ENCODE measurements around the gene UTY.
"Not testable (repeated sequence)": the region's sequence is repeated elsewhere in the genome, so short reads cannot be mapped to it uniquely, and the experiment has no call there.

The UTY gene

DNA sequence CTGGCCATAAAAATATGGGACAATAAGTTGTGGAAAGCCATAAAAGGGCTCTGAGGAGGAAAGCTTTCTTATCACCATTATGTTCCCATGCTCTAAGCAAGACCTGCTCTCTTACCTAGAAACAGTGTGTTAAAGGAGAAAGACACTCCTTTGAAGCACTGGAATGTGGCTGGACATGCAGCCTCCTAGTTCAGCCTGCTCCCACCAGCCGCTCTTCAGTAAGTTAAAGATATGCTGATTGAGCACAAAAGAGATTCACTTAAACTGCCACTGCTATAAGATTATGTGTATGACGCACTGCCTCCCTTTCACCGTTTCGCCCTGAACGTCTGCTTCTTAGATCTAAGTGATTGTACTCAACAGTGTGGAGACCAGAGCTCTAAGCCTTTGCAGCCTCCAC lies 146.0 kb downstream of the UTY start:
- no peak overlapping the region for H3K4me3 ChIP-seq (ENCODE audit: low read depth, low read length)
- no peak for DNase-seq (ENCODE audit: low read depth)

DNA sequence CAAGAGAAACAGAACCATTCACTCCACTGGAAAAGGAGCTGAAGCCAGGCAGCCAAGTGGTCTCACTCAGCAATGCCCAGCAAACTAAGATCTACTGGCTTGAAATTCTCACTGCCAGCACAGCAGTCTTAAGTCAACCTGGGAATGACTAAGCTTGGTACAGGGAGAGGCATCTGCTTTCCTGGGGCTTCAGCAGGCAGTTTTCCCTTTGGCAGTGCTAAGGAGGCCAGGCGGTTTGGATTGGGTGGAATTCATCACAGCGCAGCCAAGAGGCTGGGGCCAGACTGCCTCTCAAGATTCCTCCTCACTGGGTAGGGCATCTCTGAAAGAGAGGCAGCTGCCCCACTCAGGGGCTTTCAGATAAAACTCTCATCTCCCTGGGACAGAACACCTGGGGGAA lies 149.2 kb downstream of the UTY start:
- no peak overlapping the region for H3K4me3 ChIP-seq (ENCODE audit: low read depth, low read length)
- no peak for DNase-seq (ENCODE audit: low read depth)

DNA sequence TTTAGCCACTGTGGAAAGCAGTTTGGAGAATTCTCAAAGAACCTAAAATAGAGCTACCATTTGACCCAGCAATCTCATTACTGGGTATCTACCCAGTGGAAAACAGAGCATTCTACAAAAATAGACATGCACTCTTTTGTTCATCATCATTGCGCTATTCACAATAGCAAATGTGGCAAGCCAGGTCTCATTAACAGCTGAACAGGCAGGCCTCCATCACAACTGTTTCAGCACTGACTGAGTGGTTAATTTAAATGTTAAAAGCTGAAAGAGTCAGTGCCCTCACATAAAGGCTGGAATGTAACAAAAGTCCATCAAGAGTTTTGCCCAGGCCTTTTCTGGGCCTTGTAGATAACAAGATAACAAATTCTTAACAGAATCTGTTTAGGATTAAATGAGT lies 166.9 kb downstream of the UTY start:
- H3K4me3 ChIP-seq (ENCODE audit: low read depth, low read length) = no peak overlapping the region

DNA sequence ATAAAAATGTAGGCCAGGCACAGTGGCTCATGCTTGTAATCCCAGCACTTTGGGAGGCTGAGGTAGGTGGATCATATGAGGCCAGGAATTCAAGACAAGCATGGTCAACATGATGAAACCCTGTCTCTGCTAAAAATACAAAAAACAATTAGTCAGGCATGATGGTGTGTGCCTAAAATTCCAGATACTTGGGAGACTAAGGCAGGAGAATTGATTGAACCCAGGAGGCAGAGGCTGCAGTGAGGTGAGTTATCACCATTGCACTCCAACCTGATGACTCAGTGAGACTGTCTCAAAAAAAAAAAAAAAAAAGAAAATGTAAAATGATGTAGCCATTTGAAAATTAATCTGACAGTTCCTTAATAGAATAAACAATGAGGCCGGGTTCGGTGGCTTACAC lies 171.9 kb downstream of the UTY start:
- no peak for DNase-seq (ENCODE audit: low read depth)
- H3K4me3 ChIP-seq (ENCODE audit: low read depth, low read length) = no peak overlapping the region

More for the DNA sequence above, 166.9 kb downstream of the UTY start:
- DNase-seq (ENCODE audit: low read depth) = no peak

DNA sequence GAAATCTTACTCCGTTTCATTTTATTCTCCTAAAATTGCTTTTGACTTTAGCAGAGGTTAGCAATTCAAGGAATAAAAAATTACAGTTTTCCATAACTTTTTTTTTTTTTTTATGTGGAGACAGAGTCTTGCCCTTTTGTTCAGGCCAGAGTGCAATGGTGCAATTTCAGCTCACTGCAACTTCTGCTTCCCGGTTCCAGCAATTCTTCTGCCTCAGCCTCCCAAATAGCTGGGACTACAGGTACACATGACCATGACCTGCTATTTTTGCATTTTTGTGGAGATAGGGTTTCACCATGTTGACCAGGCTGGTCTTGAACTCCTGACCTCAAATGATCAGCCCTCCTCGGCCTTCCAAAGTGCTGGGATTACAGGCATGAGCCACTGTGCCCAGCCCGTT lies 179.0 kb downstream of the UTY start:
- H3K4me3 ChIP-seq (ENCODE audit: low read depth, low read length) = no peak overlapping the region
- no peak for DNase-seq (ENCODE audit: low read depth)

DNA sequence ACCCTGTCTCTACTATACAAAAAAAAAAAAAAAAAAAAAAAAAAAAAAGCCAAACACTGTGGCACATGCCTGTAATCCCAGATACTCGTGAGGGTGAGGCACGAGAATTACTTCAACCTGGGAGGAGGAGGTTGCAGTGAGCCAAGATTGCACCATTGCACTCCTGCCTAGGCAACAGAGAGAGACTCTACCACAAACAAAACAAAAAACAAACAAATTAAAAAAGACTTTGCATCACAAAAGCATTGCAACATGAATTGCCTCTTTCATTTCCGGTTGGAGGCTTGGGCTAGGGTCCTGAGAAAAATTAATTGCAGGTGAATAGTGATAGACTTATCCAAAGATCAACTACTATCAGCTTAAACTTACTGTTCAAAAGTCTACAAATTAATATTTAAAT lies 180.4 kb downstream of the UTY start:
- no peak for DNase-seq (ENCODE audit: low read depth)

DNA sequence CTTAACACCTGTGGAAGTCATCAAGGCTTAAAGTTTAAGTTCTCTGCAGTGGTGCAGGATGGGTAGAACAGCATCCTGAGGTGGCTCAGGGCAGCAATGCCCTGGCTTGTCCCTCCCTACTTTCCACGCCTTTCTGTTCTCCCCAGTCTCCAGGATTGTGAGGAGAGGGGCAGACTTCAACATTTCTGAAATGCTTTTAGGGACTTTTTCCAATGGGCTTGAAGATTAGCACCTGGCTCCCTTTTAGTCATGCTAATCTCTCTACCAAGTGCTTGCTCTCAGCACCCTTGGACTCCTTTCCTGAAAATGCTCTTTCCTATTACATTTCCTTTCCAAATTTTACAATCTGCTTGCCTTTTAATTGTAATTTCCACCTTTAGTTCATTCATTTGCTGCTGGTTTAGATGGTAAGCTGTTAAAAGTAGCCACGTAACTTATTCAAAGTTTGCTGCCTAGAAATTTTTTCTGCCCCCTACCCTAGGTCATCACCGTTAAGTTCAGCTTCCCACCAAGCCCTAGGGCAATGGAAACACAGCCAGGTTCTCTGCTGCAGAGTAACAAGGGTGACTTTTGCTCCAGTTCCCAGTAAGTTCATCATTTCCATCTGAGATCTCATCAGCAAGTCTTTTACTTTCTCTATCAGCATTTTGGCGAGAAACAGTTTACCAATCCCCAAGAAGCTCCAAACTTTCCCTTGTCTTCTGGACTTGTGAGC lies 183.5 kb downstream of the UTY start:
- no peak overlapping the region for H3K4me3 ChIP-seq (ENCODE audit: low read depth, low read length)
- no peak for DNase-seq (ENCODE audit: low read depth)

More for the DNA sequence above, 180.4 kb downstream of the UTY start:
- H3K4me3 ChIP-seq (ENCODE audit: low read depth, low read length) = no peak overlapping the region

DNA sequence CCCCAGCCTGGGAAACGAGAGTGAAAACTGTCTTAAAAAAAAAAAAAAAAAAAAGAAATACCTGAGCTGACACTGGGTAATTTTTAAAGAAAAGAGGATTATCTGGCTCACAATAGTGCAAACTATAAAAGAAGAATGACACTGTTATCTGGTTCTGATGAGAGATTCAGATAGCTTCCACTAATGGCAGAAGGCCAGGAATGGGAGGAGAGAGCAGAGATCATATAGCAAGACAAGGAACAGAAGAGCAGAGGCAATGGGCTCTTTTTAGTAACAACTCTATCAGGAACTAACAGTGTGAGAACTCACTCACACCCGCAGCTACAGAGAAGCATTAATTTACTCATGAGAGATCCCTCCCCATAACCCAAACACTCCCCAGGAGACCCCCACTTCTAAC lies 184.8 kb downstream of the UTY start:
- no peak overlapping the region for H3K4me3 ChIP-seq (ENCODE audit: low read depth, low read length)
- no peak for DNase-seq (ENCODE audit: low read depth)

DNA sequence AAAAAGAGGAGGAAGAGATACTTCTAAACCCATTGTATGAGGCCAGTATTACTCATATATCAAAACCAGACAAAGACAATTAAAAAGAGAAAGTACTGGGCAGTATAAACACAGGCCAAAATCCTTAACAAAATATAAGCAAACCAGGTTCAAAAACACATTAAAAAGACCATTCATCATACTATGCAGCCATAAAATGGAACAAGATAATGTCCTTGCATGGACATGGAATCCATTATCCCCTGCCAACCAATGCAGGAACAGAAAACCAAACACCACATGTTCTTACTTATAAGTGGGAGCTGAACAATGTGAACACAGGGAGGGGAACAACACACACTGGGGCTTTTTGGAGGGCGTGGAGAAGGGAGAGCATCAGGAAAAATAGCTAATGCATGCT lies 188.6 kb downstream of the UTY start:
- DNase-seq (ENCODE audit: low read depth) = no peak
- H3K4me3 ChIP-seq (ENCODE audit: low read depth, low read length) = no peak overlapping the region

DNA sequence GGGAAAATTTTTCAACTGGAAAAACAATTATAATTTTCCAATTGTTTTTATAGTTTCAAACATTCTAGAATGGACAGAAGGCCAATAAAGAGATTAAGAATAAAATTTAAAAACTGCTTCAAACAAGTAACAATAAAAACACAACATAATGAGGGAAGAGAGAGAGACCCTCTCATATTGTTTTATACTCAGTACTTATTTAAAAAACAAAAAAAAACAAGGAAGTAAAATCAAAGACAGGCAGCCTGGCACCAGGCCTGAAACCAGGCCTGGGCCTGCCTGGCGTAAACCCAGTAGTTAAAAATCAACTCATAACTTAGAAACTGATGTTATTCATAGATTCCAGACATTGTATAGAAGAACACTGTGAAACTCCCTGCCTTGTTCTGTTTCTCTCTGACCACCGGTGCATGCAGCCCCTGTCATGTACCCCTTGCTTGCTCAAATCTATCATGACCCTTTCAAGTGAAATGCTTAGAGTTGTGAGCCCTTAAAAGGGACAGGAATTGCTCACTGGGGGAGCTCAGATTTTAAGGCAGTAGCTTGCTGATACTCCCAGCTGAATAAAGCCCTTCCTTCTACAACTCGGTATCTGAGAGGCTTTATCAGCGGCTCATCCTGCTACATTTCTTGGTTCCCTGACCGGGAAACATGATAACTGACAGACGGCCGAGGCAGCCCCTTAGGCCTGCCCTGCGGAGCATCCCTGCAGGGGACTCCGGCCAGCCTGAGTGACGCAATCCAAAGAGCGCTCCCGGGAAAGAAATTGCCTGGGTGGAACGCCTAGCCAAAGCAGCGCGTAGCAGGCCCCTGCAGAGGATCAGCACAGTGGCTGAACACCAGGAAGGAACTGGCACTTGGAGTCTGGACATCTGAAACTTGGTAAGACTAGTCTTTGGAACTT lies 197.4 kb downstream of the UTY start:
- not testable (repeated sequence) for DNase-seq (ENCODE audit: low read depth)

DNA sequence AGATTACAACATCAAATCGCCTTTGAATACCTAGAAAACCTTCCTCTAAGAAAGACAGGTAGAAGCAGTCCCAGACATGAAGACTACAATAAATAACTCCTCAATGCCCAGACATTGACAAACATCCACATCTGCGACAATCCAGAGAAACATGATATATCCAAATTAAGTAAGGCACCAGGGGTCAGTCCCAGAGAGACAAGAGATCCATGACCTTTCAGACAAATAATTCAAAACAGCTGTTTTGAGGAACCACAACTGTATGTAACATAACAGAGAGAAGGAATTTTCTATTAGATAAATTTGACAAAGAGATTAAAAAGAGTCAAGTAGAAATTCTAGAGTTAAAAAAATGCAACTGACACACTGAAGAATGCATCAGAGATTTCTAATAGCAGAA lies 200.3 kb downstream of the UTY start:
- H3K4me3 ChIP-seq (ENCODE audit: low read depth, low read length) = no peak overlapping the region
- DNase-seq (ENCODE audit: low read depth) = no peak

More for the DNA sequence above, 197.4 kb downstream of the UTY start:
- H3K4me3 ChIP-seq (ENCODE audit: low read depth, low read length) = not testable (repeated sequence)

DNA sequence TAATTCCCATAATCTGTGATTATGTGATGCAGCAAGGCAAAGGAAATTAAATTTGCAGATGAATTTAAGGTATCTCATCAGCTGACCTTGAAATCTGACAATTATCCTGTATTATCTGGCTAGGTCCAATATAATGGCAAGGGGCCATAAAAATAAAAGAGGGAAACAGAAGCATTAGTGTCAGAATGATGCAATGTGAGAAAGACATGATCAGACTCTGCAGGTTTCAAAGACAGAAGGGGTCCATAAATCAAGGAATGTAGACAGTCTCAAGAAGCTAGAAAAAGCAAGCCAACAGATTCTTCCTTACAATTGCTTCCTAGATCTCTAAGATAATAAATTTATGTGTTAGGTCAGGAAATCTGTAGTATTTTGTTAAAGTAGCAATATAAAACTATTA lies 208.1 kb downstream of the UTY start:
- H3K4me3 ChIP-seq (ENCODE audit: low read depth, low read length) = no peak overlapping the region
- no peak for DNase-seq (ENCODE audit: low read depth)

DNA sequence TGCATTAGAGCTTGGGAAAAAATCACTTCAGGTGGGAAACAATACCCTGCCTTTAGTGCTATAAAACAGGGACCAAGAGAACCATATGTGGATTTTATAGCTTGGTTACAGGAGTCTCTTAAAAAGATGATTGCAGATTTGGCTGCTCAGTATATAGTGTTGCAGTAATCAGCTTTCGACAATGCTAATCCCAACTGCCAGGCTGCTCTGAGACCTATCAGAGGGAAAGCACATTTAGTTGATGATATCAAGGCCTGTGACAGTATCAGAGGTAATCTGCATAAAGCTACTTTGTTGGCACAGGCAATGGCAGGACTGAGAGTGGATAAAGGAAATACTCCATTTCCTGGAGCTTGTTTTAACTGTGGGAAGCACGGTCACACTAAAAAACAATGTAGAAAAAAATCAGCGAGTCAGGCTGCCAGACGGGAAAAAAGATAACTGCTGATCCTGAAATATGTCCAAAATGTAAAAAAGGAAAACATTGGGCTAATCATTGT lies 225.8 kb downstream of the UTY start:
- not testable (repeated sequence) for H3K4me3 ChIP-seq (ENCODE audit: low read depth, low read length); DNase-seq (ENCODE audit: low read depth)

DNA sequence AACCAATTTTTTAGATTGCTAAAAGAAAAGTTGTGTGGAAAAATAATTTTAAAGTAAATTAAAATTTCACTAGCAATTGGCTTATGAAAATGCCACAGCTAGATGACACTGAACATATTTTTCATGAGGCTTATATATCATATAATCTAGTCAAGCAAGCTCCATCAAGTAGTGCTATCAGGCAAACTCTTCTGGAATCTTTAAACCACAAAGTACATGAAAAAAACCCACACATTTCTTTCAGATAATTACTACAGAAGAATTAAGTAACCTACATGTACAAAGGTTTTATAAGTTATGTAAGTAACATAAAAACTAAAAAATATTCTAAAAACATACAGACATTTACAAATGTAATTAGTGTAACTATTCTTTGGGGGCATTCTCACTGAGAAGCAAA lies 229.4 kb downstream of the UTY start:
- H3K4me3 ChIP-seq (ENCODE audit: low read depth, low read length) = no peak overlapping the region
- DNase-seq (ENCODE audit: low read depth) = no peak

DNA sequence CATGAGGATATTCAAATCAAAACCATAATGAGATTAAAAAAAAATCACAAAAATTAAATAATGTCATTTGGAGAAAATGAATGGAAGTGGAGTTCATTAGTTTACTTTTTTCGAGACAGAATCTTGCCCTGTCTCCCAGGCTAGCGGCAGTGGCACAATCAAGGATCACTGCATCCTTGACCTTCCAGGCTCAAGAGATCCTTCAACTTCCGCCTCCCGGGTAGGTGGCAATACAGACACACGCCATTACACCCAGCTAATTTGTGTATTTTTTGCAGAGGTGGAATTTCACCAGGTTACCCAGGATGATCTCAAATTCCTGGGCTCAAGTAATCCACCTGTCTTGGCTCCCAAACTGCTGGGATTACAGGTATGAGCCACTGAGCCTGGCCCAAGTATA lies 236.1 kb downstream of the UTY start:
- no peak for DNase-seq (ENCODE audit: low read depth)
- H3K4me3 ChIP-seq (ENCODE audit: low read depth, low read length) = no peak overlapping the region

DNA sequence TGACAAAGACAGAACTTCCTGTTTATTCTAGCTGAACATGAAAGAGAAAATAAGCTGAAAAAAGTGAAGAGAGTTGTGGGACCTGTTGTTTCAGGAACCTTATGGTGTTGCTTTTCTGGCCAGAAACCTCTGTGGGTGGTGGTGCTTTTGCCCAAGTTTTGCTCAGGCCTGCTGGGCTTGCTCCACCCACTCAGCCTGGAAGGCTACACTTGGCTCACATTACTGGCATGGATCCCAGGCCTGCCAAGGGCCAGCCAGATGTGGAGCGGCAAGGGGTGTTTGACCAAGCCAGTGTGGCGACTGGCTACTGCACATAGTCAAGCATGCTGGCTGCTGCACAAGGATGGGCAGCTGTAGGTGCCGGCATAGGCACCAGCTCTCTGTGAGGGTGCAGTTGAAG lies 245.9 kb downstream of the UTY start:
- DNase-seq (ENCODE audit: low read depth) = peak; percentile 3
- H3K4me3 ChIP-seq (ENCODE audit: low read depth, low read length) = no peak overlapping the region

DNA sequence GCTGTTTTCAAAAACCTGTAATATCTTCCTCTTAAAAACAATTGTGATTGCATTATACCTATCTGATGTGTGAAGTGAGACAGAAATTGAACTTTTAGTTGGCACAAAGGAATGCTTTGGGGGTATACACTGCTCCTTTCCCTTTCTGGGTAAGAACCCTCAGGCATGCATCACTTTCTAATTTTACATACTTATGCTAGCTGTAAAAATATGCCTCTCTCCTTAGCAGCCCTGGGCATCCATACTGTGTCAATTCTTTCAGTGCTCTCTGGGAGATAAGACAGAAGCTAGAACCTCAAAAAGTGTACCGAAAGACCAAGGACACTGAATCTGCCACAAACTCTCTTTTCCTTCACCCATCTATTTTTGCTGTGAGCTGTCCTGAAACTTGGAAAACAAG lies 246.7 kb downstream of the UTY start:
- DNase-seq (ENCODE audit: low read depth) = no peak
- no peak overlapping the region for H3K4me3 ChIP-seq (ENCODE audit: low read depth, low read length)

DNA sequence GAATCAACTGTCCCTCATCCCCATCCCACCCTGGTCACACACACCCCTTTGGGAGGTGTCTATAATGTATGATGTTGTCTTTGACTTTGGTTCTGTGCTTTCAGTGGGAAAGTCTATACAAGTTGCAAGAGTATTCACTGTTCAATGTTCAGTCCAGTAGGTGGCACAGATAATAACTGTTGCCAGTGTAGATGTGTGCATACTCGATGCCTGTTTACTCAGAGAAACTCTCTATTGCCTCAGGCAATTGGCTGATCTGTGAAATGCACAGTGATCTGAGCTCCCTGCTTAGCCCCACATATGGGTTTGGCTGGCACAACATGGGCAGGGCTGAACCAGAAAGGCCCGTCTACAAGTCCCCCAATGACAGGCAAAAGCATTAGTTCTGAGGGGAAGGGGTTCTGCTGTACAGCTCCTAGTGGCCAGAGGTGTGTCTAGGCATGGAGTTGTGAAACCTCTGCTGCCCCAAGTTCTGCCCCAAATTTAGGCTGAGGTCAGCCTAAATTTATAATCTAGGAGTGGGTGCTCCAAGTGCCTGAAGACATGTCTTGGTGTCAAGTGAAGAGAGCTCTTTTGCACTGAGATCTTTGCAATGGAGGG lies 252.4 kb downstream of the UTY start:
- DNase-seq (ENCODE audit: low read depth) = no peak
- no peak overlapping the region for H3K4me3 ChIP-seq (ENCODE audit: low read depth, low read length)

DNA sequence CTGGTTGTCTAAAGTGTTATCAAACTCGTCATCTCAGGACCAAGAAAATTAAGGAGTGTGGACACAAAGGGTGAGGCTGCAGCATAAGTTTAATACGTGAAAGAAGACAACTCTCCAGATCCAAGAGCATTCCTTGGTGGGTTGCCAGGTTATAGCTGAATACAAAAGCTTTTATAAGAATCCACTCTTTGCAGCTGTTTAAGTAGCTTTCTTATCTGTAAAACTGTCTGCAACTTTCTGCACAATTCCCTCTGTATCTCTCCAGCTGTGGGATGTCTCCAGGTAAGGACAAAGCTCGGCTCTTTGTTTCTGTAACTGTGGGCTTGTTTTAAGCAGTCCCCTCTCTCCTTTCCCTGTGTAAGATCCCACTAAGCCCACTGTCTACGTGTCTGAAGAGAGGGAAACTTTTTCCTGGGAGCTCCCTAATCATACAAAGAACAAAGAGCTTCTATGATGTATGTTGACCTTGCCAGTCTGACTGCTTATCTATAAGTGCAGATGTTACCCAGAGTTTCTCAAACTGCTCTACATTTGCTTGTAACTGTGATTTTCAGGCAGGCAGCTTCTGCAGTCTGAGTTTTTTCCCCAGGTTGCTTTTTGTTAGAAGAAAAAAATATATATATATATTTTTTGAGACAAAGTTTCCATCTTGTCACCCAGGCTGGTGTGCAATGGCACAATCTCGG lies 268.7 kb downstream of the UTY start:
- H3K4me3 ChIP-seq (ENCODE audit: low read depth, low read length) = no peak overlapping the region
- no peak for DNase-seq (ENCODE audit: low read depth)

DNA sequence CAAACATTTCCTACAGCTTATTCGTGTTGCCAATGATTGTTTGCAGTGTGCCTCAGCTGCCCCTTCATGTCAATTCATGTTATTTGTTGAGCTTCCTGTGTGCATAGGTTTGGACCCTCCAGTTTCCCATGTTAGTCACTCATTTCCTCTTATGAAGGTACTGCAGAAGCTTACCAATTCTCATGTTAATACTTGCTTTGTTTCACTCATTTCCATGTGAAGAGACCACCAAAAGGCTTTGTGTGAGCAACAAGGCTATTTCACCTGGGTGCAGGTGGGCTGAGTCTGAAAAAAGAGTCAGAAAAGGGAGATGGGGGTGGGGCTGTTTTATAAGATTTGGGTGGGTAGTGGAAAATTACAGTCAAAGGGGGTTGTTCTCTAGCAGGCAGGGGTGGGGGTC lies 274.6 kb downstream of the UTY start:
- no peak for DNase-seq (ENCODE audit: low read depth)
- H3K4me3 ChIP-seq (ENCODE audit: low read depth, low read length) = no peak overlapping the region

Data from skeletal muscle cell (primary cell).